ENCODE measurements around the gene NEDD1. TPM values are rescaled to one million over a fixed set of nuclear protein-coding genes. Genes with fewer than 3 reads are reported as not detected.

Gene NEDD1
- total and polyA plus RNA-seq, 4 donors: 2.4 to 28.9 (median 3.9) TPM

DNA sequence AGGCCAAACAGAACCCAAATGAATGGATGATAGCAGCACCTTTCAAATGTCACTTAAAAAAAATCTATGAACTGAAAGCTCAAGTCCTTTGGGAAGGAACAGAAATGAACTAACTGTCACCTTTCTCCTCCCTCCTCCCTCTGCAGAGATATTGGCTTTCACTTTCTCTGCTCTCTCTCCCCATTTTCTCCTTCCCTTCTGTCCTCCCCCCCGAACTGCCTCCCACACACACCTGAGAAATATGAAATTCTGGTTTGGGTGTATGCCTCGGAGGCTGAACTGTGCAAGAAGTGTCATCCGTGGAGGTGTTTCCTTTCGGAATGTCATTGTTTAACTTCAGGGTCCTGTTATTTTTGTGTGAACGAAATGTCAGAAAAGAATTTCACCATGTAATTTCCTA lies 87.8 kb downstream of the NEDD1 start:
- H3K27ac ChIP-seq (ENCODE audit: low read depth in 1 of 2, low read length in 2 of 2): no peak overlapping the region
- WGBS: 58% methylated on average over 5 of the region's 5 CpGs
- no peak for TF ChIP-seq SP1 (IDR thresholded peaks at IDR 0.05)
- TF ChIP-seq, protein P1, sequence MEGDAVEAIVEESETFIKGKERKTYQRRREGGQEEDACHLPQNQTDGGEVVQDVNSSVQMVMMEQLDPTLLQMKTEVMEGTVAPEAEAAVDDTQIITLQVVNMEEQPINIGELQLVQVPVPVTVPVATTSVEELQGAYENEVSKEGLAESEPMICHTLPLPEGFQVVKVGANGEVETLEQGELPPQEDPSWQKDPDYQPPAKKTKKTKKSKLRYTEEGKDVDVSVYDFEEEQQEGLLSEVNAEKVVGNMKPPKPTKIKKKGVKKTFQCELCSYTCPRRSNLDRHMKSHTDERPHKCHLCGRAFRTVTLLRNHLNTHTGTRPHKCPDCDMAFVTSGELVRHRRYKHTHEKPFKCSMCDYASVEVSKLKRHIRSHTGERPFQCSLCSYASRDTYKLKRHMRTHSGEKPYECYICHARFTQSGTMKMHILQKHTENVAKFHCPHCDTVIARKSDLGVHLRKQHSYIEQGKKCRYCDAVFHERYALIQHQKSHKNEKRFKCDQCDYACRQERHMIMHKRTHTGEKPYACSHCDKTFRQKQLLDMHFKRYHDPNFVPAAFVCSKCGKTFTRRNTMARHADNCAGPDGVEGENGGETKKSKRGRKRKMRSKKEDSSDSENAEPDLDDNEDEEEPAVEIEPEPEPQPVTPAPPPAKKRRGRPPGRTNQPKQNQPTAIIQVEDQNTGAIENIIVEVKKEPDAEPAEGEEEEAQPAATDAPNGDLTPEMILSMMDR (IDR thresholded peaks at IDR 0.05; ENCODE audit: low read depth, low read length, missing input control): no peak
- no peak for TF ChIP-seq NR2F2 (IDR thresholded peaks at IDR 0.05)
- TF ChIP-seq, protein P2, sequence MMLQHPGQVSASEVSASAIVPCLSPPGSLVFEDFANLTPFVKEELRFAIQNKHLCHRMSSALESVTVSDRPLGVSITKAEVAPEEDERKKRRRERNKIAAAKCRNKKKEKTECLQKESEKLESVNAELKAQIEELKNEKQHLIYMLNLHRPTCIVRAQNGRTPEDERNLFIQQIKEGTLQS (IDR thresholded peaks at IDR 0.05): no peak
- no peak for TF ChIP-seq FOXA2 (IDR thresholded peaks at IDR 0.05)
- no peak for TF ChIP-seq JUND (IDR thresholded peaks at IDR 0.05)
- TF ChIP-seq EGR1 (IDR thresholded peaks at IDR 0.05; ENCODE audit: low read depth in 2 of 2): no peak
- TF ChIP-seq, protein P3, sequence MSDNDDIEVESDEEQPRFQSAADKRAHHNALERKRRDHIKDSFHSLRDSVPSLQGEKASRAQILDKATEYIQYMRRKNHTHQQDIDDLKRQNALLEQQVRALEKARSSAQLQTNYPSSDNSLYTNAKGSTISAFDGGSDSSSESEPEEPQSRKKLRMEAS (IDR thresholded peaks at IDR 0.05): no peak
- no peak for TF ChIP-seq TAF1 (conservative IDR thresholded peaks at IDR 0.05)
- no peak for TF ChIP-seq RXRA (IDR thresholded peaks at IDR 0.05)
- TF ChIP-seq, protein P4, sequence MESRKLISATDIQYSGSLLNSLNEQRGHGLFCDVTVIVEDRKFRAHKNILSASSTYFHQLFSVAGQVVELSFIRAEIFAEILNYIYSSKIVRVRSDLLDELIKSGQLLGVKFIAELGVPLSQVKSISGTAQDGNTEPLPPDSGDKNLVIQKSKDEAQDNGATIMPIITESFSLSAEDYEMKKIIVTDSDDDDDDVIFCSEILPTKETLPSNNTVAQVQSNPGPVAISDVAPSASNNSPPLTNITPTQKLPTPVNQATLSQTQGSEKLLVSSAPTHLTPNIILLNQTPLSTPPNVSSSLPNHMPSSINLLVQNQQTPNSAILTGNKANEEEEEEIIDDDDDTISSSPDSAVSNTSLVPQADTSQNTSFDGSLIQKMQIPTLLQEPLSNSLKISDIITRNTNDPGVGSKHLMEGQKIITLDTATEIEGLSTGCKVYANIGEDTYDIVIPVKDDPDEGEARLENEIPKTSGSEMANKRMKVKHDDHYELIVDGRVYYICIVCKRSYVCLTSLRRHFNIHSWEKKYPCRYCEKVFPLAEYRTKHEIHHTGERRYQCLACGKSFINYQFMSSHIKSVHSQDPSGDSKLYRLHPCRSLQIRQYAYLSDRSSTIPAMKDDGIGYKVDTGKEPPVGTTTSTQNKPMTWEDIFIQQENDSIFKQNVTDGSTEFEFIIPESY (IDR thresholded peaks at IDR 0.05): no peak
- H3K36me3 ChIP-seq (ENCODE audit: control insufficient read depth in 4 of 4, insufficient read depth in 3 of 4, low read depth in 1 of 4, low read length in 3 of 4): no peaks in the 10 kb centered on the region
- H3K4me3 ChIP-seq (ENCODE audit: low read depth in 1 of 3, low read length in 3 of 3): no peak overlapping the region
- DNase-seq (ENCODE audit: low spot score): no peak
- H3K4me1 ChIP-seq (ENCODE audit: control insufficient read depth in 4 of 4, insufficient read depth in 4 of 4, low read length in 3 of 4): no peaks in the 10 kb centered on the region
- no peaks in the 10 kb centered on the region for H3K27me3 ChIP-seq (ENCODE audit: control insufficient read depth in 4 of 4, insufficient read depth in 4 of 4, low read length in 3 of 4)
- no peak overlapping the region for H3K9ac ChIP-seq (ENCODE audit: low read depth in 1 of 2, low read length in 2 of 2)
- H3K9me3 ChIP-seq (ENCODE audit: control insufficient read depth in 4 of 4, low read length in 3 of 4): no peaks in the 10 kb centered on the region

DNA sequence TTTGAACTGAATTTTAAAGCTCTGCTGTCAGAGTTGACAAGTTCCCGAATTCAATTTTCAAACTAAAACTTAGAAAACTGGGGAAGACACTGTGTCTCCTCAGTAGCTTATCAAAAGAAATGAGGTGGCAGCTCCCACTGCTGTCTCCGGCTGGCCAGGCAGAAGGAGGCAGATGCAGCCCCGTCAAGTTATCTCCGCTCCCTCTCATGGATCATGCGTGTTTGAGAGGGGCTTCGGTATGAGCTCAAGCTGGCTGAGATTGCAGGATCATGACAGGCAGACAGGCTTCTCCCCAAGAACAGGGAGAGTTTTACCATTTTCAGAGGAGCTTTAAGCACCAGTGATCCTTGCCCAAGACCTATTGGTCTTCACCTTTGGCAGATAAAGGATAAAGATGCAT lies 88.8 kb downstream of the NEDD1 start:
- no peaks in the 10 kb centered on the region for H3K27me3 ChIP-seq (ENCODE audit: control insufficient read depth in 4 of 4, insufficient read depth in 4 of 4, low read length in 3 of 4)
- TF ChIP-seq RAD21 (IDR thresholded peaks at IDR 0.05) (no peak), FOXA1 (IDR thresholded peaks at IDR 0.05) (no peak), GABPA (IDR thresholded peaks at IDR 0.05 in 1 of 2, conservative IDR thresholded peaks at IDR 0.05 in 1 of 2) (no peak), EGR1 (IDR thresholded peaks at IDR 0.05; ENCODE audit: low read depth in 2 of 2) (no peak), HNF4G (IDR thresholded peaks at IDR 0.05) (no peak), RXRA (IDR thresholded peaks at IDR 0.05) (no peak), NR2F2 (IDR thresholded peaks at IDR 0.05) (no peak), FOXA2 (IDR thresholded peaks at IDR 0.05) (no peak), HNF4A (conservative IDR thresholded peaks at IDR 0.05) (no peak), TAF1 (conservative IDR thresholded peaks at IDR 0.05) (no peak), YY1 (IDR thresholded peaks at IDR 0.05) (no peak), SP1 (IDR thresholded peaks at IDR 0.05) (no peak), JUND (IDR thresholded peaks at IDR 0.05) (no peak)
- TF ChIP-seq, protein P3 (IDR thresholded peaks at IDR 0.05): no peak
- TF ChIP-seq, protein P4 (IDR thresholded peaks at IDR 0.05): no peak
- no peaks in the 10 kb centered on the region for H3K4me1 ChIP-seq (ENCODE audit: control insufficient read depth in 4 of 4, insufficient read depth in 4 of 4, low read length in 3 of 4)
- H3K4me3 ChIP-seq (ENCODE audit: low read depth in 1 of 3, low read length in 3 of 3): no peak overlapping the region
- no peaks in the 10 kb centered on the region for H3K36me3 ChIP-seq (ENCODE audit: control insufficient read depth in 4 of 4, insufficient read depth in 3 of 4, low read depth in 1 of 4, low read length in 3 of 4)
- H3K9ac ChIP-seq (ENCODE audit: low read depth in 1 of 2, low read length in 2 of 2): no peak overlapping the region
- no peaks in the 10 kb centered on the region for H3K9me3 ChIP-seq (ENCODE audit: control insufficient read depth in 4 of 4, low read length in 3 of 4)
- 74% methylated on average over 6 of the region's 6 CpGs for WGBS
- DNase-seq (ENCODE audit: low spot score): no peak
- no peak overlapping the region for H3K27ac ChIP-seq (ENCODE audit: low read depth in 1 of 2, low read length in 2 of 2)
